Activated gamma-delta T cell treated with anti-CD3 and anti-CD28 coated beads, Interleukin-2, amount 50 U/mL, for 16 hours (primary cell): Measurements from ENCODE around the gene WNT7B.

Experiments used
- DNase-seq: peaks from one replicate; pipeline ENCODE4 v3.0.0-alpha.2; 2020; ENCODE audit warnings: low read depth

The WNT7B gene

GRCh38 chr22:45977003-45977411 lies at the start of gene WNT7B:
Gene WNT7B (minus strand): TSS chr22:45977162. CDS start chr22:45976754, 408 bp downstream.
- DNase-seq, result no peak

GRCh38 chr22:46025973-46026898 lies 49.3 kb upstream of the WNT7B start:
- DNase-seq, result no peak

GRCh38 chr22:46025225-46025972 lies 48.4 kb upstream of the WNT7B start:
- DNase-seq, result no peak

- DNase-seq, result no peak
Observed at GRCh38 chr22:46024136-46024840, 47.3 kb upstream of the WNT7B start.

- DNase-seq, result no peak
Observed at GRCh38 chr22:46023558-46023981, 46.6 kb upstream of the WNT7B start.

GRCh38 chr22:46022881-46023512 lies 46.0 kb upstream of the WNT7B start:
- no peak for DNase-seq

- no peak for DNase-seq
Observed at GRCh38 chr22:46021577-46021976, 44.6 kb upstream of the WNT7B start.

- DNase-seq, result no peak
Observed at GRCh38 chr22:46019351-46019750, 42.4 kb upstream of the WNT7B start.

GRCh38 chr22:46018859-46019258 lies 41.9 kb upstream of the WNT7B start:
- no peak for DNase-seq

GRCh38 chr22:46017166-46017565 lies 40.2 kb upstream of the WNT7B start:
- no peak for DNase-seq

GRCh38 chr22:46013460-46014416 lies 36.8 kb upstream of the WNT7B start:
- DNase-seq, result peak; percentile 88

GRCh38 chr22:46012881-46013281 lies 35.9 kb upstream of the WNT7B start:
- no peak for DNase-seq

GRCh38 chr22:46012182-46012880 lies 35.4 kb upstream of the WNT7B start:
- DNase-seq, result no peak

- no peak for DNase-seq
Observed at GRCh38 chr22:46011627-46012181, 34.7 kb upstream of the WNT7B start.

GRCh38 chr22:46010951-46011626 lies 34.1 kb upstream of the WNT7B start:
- DNase-seq, result no peak

- DNase-seq, result no peak
Observed at GRCh38 chr22:46010207-46010867, 33.4 kb upstream of the WNT7B start.

- no peak for DNase-seq
Observed at GRCh38 chr22:46009730-46010129, 32.8 kb upstream of the WNT7B start.

GRCh38 chr22:46008836-46009596 lies 32.1 kb upstream of the WNT7B start:
- no peak for DNase-seq
